Anterior cingulate cortex (tissue), 58 donors: Measurements from ENCODE around the gene DPY19L1.
A peak's percentile ranks its signal among the peaks of the same experiment; 100 is the strongest.
"Not testable (repeated sequence)": the region's sequence is repeated elsewhere in the genome, so short reads cannot be mapped to it uniquely, and the experiment has no call there.

Experiments
- DNase-seq, 58 donors: peaks; one replicate each; lab custom pipeline; 2025; lab: John Stamatoyannopoulos, UW

The DPY19L1 gene

DNA sequence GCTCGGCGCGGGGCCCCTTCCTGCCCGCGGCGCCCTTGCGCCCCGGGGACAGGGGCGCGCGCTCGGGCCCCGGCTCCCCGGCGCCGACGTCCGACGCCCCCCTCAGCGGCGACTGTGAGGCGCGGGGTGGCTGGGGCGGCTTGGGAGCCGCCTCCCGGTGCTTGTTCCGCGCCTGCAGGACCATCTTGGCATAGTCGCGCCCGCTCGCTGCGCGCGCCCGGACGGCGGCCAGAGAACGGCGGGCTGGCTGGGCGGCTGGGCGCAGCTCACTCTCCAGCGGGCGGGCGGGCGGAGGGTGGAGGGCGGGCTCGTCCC is at the start of gene DPY19L1:
Gene DPY19L1, minus strand, starts transcription at position 275 of the 315 bp plus-strand sequence. Its CDS starts 91 bp downstream, at position 184.
- no peak for DNase-seq

DNA sequence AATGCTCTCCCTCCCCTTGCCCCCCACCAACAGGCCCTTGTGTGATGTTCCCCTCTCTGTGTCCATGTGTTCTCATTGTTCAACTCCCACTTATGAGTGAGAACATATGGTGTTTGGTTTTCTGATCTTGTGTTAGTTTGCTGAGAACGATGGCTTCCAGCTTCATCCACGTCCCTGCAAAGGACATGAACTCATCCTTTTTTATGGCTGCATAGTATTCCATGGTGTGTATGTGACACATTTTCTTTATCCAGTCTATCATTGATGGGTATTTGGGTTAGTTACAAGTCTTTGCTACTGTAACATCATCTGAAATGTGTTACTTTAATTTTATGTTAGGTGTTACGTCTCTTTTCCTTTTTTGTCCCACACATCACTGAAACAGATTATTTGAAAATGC is 42.2 kb upstream of the DPY19L1 start:
- DNase-seq: not testable (repeated sequence)

DNA sequence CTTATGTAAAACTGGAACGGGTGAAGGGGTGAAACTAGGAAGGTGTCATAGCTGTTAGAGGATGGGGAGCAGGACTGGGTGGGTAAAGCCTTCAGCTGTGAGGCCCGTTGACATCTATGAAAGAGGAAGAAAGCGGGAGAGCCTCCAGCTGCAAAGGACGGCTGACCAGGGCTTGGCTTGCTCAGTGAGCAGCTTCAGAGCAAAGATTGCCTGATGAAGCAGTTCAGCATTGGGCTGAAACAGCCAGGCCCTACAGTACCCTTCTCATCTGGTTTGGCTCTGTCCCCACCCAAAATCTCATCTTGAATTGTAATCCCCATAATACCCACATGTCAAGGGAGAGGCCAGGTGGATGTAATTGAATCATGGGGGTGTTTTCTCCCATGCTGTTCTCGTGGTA is 36.7 kb upstream of the DPY19L1 start:
- DNase-seq: not testable (repeated sequence)

DNA sequence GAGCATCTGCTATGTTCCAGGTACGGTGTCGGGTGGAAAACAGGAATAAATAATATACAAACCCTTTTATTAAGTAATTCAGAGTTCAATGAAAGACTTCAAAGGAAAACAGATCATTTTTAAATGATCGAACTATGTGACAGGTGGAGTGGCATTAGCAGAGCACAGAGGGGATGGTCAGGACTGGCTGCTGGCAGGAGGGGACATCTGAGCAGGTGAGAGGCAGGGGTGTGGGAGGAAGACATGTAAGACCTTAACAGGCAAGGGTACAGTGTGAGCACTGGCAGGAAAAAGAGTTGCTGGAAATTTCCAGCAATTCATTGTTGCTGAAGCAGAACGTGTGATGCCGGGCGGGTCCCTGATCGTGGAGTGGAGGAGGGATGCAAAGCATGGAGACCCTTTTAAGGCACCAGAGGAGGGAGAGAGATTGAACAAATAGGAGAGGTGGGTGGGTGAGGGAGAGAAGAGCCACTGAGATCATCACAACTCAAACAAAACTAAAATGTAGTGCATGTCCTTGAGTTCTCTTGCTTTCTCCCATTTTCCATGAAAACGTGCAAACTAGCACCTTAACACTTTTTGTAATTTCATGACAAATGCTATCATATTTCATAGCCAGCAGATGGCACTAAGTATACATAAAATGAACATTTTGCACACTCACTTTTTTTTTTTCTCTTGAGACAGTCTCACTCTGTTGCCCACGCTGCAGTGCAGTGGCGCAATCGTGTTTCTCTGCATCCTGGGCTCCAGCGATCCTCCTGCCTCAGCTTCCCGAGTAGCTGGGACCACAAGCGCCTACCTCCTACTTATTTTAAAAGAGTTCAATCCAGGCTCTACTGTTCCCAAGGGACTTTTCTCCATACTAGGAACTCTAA is 35.9 kb upstream of the DPY19L1 start:
- peak in 8 of 58 donors; percentile 1 to 14 (median 5) for DNase-seq

GRCh38 chr7:35069084-35069483 is 31.8 kb upstream of the DPY19L1 start:
- not testable (repeated sequence) for DNase-seq

GRCh38 chr7:35065382-35065781 is 28.1 kb upstream of the DPY19L1 start:
- not testable (repeated sequence) for DNase-seq

- not testable (repeated sequence) for DNase-seq
These were observed 21.3 kb upstream of the DPY19L1 start for GRCh38 chr7:35058571-35058970.

DNA sequence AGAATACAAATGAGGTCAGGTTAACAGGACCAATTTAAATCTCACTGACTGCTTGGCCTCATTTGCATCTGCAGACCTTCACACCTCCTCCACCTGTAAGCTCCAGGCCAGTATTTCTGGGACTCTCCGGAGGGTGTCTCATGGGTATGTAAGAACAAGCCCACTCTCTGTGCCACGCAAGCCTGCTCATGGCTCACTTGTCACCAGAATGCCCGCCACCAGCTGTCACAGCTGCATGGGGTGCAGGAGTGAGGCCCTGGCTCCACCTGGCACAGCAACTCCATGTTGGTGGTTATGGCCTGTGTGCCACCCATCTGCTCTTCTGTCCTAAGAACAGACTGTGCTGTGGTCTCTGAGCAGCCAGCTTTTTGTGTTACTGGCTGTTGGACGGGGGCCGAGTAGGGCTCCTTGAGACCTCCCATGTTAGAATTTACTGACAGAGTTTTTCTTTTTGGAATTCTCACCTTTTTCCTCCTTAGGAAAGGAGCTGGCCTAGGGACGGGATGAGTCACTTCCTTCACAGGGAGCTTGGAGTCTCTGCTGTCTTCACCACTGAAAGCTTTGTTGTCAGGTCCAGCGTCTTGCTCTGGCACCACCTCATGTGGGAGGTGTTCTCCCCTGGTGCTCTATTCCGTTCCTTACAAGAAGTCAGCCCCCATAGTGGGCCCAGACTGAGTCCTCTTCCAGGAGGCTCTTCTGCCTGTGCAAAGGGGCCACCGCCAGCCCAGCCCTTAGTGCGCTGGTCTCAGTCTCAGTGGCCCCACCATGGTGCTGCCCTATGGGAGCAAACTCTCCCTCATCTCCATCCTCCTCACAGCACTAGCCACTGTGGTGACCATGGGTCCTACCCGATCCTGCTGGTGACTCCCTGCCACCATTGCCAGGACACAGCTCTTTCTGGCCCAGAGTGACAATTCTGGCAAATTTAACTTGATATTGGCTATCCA is 20.5 kb upstream of the DPY19L1 start:
- DNase-seq: not testable (repeated sequence)

DNA sequence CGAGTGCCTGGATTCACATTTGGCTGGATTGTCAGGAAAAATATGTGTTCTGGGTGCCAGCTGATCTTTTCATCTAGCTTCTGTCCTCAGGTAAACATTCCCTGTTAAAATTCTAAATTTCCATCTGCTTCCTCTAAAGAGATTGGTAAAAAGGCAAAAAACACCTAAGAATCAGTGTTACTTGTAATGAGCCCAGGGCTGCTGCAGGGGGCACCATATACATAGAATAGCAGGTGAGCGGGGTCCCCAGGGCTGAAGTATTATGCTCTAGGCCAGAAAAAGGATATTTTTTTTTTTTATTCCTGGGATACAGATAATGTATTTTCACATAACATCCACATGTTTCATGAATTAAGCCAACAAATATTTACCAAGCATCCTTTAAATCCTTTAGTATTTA is 18.4 kb upstream of the DPY19L1 start:
- DNase-seq: not testable (repeated sequence)

GRCh38 chr7:35053488-35054175 is 16.3 kb upstream of the DPY19L1 start:
- not testable (repeated sequence) for DNase-seq

DNA sequence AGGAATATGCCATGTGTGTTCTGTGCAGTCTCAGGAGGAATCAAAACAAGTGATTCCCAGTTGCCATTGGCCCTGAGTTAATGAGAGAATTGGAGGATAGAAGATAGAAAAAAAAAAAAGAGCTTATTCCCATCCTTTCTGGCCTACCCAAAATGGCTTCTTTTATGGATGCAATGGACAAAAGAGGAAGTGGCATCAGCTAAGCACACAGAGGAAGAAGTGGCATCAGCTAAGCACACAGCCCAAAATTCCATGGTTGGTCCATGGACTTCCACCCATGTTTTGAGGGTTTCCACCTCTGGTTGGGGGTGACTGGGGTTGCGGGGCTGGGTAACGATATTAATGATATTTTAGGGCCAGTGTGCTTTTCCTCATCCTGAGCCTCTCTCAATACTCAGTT is 11.1 kb upstream of the DPY19L1 start:
- not testable (repeated sequence) for DNase-seq

- DNase-seq: peak in 1 of 58 donors; percentile 5
These were observed 10.6 kb upstream of the DPY19L1 start for GRCh38 chr7:35047912-35048305.

DNA sequence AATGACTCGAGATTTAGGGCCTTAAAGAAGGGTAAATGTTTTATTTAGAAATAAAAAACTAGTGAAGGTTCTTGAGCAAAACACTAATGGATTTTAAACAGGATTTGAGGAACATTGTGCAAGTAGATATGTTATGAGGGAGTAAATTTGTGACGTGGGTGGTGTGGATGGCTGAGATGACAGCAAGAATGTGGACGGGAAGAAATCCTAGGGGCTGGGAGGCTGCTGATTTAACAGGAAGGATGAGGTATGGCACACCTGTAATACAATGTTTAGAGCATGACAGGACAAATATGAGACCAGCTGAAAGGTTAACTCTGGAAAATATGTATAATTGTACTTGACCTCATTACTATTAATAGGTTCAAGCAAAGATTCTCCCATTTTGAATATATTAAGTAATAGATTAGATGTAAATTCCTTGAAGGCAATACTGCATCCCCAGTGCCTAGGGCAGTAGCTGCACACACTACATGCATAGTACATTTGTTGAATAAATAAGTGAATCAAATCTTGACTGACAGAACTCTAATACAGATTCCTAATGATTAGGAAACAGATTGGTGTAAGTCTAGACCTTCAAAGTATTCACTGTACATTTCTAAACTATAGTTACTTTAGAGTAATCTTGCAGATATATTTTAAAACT is 10.1 kb upstream of the DPY19L1 start:
- not testable (repeated sequence) for DNase-seq

GRCh38 chr7:35043301-35043700 is 6.0 kb upstream of the DPY19L1 start:
- DNase-seq: not testable (repeated sequence)

GRCh38 chr7:35040906-35041305 is 3.6 kb upstream of the DPY19L1 start:
- no peak for DNase-seq

GRCh38 chr7:35039343-35039742 is 2.1 kb upstream of the DPY19L1 start:
- no peak for DNase-seq

DNA sequence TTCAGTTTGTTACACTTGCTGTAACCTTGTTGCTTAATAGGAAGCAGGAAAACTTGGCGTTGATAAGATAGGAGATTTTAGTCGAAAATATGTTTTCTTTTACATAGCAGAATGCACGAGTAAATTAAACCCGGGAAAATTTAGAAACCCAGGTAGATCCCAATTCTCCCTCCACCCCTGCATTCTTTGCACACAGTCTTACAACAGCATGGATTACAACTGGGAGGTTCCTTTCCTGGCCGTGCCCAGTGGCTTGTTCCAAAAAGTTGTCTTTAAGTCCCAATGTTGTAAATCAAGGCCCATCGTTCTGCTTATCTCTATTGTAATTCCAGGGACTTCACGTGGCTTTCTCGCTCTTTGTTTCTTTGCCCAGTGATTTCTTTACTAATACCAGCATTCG is 1.1 kb upstream of the DPY19L1 start:
- no peak for DNase-seq

DNA sequence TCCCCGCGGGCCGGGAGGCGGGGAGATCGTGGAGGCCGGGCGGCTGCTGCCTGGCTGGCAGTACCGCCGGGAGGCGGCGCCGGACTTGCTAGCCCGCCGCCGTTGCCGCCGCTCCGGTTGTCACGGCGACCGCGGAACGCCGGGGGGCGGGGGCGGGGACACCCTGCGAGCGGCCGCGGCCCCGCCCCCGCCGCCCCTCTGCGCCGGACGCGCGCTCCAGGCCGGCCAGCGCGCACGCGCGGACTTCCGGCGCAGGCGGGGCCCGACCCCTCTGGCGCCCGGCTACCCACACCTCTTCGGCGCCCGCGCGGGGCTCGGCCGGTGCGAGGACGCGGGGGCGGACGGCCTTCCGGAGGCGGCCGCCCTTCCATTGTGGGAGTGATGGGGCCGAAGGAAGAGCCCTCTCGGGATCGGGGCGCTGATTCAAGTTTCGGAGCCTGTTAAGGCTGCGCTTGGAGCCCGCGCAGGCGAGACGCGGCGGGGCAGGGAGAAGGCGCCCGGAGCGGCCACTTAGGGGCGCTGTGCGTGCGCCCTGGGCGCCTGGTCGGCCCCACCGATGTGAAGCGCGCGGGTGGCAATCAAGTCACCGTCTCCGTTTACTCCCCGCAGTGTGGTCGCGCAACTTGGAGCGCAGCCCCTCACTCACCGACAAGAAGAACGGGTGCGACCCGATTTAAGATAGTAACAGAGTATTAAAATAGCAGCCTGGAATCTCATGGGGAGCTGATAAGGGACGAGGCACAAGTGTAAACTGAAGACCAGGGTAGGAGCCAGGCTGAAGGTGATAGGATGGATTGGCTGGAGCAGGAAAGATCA is 449 bp upstream of the DPY19L1 start:
- DNase-seq: peak; percentile 18 to 97 (median 90)
